ENCODE measurements around the gene B4GALT4.

DNA sequence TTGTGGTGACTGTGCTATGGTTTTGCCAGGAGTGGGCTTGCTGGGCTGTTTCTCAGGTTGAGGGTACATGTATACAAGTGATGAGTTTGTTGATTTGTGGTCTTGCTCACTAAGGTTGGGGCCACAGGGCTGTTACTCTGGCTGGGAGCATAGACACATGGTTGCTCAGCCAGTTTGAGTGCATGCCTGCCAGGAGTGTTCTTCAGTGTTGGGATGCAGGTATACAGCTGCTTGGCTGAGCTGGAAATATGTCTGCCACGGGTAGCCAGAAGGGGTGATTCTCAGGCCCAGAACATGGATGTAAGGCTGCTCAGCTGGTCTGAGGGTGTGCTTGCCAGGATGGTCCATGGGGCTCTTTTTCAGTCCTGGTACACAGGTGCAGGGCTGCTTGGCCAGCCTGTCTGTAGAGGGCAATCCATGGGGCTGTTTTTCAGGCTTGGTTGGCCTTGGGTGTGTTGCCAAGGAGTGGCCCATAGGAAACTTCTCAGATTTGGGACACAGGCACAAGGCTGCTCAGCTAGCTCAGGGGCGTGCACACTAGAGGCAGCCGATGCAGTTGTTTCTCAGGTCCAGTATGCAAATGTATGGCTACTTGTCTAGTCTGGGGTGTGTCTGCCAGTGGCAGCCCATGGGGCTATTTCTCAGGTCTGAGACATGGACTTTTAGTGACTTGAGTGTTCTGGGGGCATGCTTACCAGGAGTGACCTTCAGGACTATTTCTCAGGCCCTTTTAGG, 48.2 kb upstream of the B4GALT4 start:
- TF ChIP-seq CTCF (IDR thresholded peaks at IDR 0.05 in 4 of 5, conservative IDR thresholded peaks at IDR 0.05 in 1 of 5), result no peak
- TF ChIP-seq POLR2A (IDR thresholded peaks at IDR 0.05), result no peak
